ENCODE results near the gene CXCL16. TPM values are rescaled to one million over a fixed set of nuclear protein-coding genes. Genes with fewer than 3 reads are reported as not detected.

Gene CXCL16
- total and polyA plus RNA-seq, 10 of the 15 experiments (the other 5 are each of a cell fraction or from before 2014, with no cell fraction given) = 0.15 to 2.2 (median 0.65) TPM

- TF ChIP-seq, protein P1, sequence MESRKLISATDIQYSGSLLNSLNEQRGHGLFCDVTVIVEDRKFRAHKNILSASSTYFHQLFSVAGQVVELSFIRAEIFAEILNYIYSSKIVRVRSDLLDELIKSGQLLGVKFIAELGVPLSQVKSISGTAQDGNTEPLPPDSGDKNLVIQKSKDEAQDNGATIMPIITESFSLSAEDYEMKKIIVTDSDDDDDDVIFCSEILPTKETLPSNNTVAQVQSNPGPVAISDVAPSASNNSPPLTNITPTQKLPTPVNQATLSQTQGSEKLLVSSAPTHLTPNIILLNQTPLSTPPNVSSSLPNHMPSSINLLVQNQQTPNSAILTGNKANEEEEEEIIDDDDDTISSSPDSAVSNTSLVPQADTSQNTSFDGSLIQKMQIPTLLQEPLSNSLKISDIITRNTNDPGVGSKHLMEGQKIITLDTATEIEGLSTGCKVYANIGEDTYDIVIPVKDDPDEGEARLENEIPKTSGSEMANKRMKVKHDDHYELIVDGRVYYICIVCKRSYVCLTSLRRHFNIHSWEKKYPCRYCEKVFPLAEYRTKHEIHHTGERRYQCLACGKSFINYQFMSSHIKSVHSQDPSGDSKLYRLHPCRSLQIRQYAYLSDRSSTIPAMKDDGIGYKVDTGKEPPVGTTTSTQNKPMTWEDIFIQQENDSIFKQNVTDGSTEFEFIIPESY (IDR thresholded peaks at IDR 0.05) = no peak
- TF ChIP-seq TCF3 (IDR thresholded peaks at IDR 0.05; ENCODE audit: borderline replicate concordance, insufficient read depth, low read depth, low read length) = no peak
- no peak for TF ChIP-seq WRNIP1 (IDR thresholded peaks at IDR 0.05; ENCODE audit: borderline replicate concordance, low read depth, low read length)
- peak; percentile 63 for TF ChIP-seq RAD21 (IDR thresholded peaks at IDR 0.05; ENCODE audit: insufficient read depth, low read depth, low read length)
- no peak for TF ChIP-seq SREBF2 (IDR thresholded peaks at IDR 0.05; ENCODE audit: low read length)
- TF ChIP-seq, protein P2, sequence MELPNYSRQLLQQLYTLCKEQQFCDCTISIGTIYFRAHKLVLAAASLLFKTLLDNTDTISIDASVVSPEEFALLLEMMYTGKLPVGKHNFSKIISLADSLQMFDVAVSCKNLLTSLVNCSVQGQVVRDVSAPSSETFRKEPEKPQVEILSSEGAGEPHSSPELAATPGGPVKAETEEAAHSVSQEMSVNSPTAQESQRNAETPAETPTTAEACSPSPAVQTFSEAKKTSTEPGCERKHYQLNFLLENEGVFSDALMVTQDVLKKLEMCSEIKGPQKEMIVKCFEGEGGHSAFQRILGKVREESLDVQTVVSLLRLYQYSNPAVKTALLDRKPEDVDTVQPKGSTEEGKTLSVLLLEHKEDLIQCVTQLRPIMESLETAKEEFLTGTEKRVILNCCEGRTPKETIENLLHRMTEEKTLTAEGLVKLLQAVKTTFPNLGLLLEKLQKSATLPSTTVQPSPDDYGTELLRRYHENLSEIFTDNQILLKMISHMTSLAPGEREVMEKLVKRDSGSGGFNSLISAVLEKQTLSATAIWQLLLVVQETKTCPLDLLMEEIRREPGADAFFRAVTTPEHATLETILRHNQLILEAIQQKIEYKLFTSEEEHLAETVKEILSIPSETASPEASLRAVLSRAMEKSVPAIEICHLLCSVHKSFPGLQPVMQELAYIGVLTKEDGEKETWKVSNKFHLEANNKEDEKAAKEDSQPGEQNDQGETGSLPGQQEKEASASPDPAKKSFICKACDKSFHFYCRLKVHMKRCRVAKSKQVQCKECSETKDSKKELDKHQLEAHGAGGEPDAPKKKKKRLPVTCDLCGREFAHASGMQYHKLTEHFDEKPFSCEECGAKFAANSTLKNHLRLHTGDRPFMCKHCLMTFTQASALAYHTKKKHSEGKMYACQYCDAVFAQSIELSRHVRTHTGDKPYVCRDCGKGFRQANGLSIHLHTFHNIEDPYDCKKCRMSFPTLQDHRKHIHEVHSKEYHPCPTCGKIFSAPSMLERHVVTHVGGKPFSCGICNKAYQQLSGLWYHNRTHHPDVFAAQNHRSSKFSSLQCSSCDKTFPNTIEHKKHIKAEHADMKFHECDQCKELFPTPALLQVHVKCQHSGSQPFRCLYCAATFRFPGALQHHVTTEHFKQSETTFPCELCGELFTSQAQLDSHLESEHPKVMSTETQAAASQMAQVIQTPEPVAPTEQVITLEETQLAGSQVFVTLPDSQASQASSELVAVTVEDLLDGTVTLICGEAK (IDR thresholded peaks at IDR 0.05; ENCODE audit: borderline replicate concordance) = no peak
- no peak for TF ChIP-seq E4F1 (IDR thresholded peaks at IDR 0.05; ENCODE audit: borderline replicate concordance, partially characterized antibody)
- TF ChIP-seq ZNF592 (IDR thresholded peaks at IDR 0.05) = no peak
- no peak for TF ChIP-seq JUNB (IDR thresholded peaks at IDR 0.05)
- no peak for TF ChIP-seq HDGF (IDR thresholded peaks at IDR 0.05)
- no peak for TF ChIP-seq MAX (IDR thresholded peaks at IDR 0.05; ENCODE audit: low read depth, low read length)
- TF ChIP-seq ZNF24 (IDR thresholded peaks at IDR 0.05) = no peak
- TF ChIP-seq YY1 (IDR thresholded peaks at IDR 0.05; ENCODE audit: low read depth, low read length) = 0 out of 2 replicates have a peak, but pooled peaks have one; percentile 32
- TF ChIP-seq ZNF274 (IDR thresholded peaks at IDR 0.05; ENCODE audit: insufficient read depth, insufficient read length) = no peak
- no peak for TF ChIP-seq SMARCA5 (IDR thresholded peaks at IDR 0.05)
- peak; percentile 56; the same call in 1 of the 2 replicates for TF ChIP-seq RUNX3 (IDR thresholded peaks at IDR 0.05; ENCODE audit: low read length)
- peak; percentile 30; the same call in 1 of the 2 replicates for TF ChIP-seq DPF2 (IDR thresholded peaks at IDR 0.05)
- no peak for TF ChIP-seq CHD1 (IDR thresholded peaks at IDR 0.05; ENCODE audit: low read depth, low read length)
- TF ChIP-seq PAX8 (IDR thresholded peaks at IDR 0.05) = no peak
Measured at GRCh38 chr17:4733073-4733531, 6.6 kb downstream of the CXCL16 start (continued).

All from GM12878 (cell line).